ENCODE measurements around the gene MMP26. TPM values are rescaled to one million over a fixed set of nuclear protein-coding genes. Genes with fewer than 3 reads are reported as not detected.
A peak's percentile ranks its signal among the peaks of the same experiment; 100 is the strongest.

The MMP26 gene
- not detected in 2 replicates for total RNA-seq (2014; rRNA removed; shearing (Covaris generic))

GRCh38 chr11:4704054-4704789, at the start of gene MMP26:
MMP26 (plus strand) TSS chr11:4704784.
- no peak for DNase-seq (ENCODE audit: low read depth in 1 of 2, low spot score in 2 of 2)
- no peaks in the 10 kb centered on the region for H3K36me3 ChIP-seq
- no peak within 1 kb of the TSS for H3K27ac ChIP-seq

DNA sequence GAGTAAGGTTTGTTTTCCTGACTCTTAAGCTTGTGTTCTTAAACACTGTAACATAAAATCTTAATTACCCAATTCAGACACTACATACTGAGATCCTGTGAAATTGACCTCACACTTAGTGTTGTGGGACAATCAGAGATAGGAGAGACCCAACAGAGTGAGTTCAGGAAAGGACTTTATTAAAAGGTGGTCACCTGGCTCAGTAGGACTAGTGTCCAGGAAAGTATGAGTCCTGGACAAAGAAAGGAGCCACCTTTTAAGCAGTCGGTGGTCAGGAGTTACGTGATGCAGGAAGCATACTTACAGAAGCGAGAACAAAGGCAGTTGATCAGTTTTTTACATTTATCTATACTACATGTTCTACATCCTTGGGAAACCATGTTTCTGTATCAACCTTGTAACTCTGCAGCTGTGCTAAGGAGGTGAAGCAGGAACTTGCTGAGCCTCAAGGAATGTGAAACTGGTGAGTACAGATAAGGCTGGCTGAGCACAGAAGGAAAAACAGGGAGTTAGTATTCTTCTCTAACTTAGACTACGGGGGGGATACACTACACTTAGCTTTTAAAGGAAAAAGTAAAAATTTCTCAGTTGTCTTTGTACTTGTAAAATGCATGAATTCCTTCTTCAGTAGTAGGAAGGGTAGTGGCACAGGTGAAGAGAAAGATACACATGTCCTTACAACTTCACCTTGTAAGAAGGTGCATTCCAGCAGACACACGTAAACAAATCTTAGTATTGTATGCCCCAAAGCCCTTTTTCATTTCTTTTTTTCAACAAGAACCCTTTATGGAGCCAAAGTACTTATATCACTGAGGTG, 45.7 kb upstream of the MMP26 start:
- Histone ChIP-seq H3K4me3 (no peak overlapping the region), H3K9me3 (replicated peaks) (no peaks in the 10 kb centered on the region), H3K36me3 (no peaks in the 10 kb centered on the region), H3K27ac (no peak overlapping the region), H3K27me3 (replicated peaks) (no peaks in the 10 kb centered on the region), H3K4me1 (replicated peaks) (no peaks in the 10 kb centered on the region)
- no peak for DNase-seq (ENCODE audit: low read depth in 1 of 2, low spot score in 2 of 2)

More at GRCh38 chr11:4704054-4704789, at the start of gene MMP26:
- no peak within 1 kb of the TSS for H3K4me3 ChIP-seq
- H3K27me3 ChIP-seq (replicated peaks), result no peaks in the 10 kb centered on the region; the same call in 1 of the 2 replicates
- H3K4me1 ChIP-seq (replicated peaks), result no peaks in the 10 kb centered on the region
- no peaks in the 10 kb centered on the region for H3K9me3 ChIP-seq (replicated peaks)

GRCh38 chr11:4662876-4663275, 41.7 kb upstream of the MMP26 start:
- Histone ChIP-seq H3K27ac (no peak overlapping the region), H3K27me3 (replicated peaks) (no peaks in the 10 kb centered on the region; the same call in 1 of the 2 replicates), H3K9me3 (replicated peaks) (no peaks in the 10 kb centered on the region), H3K4me1 (replicated peaks) (peaks cover 9% of the 10 kb centered on the region), H3K36me3 (no peaks in the 10 kb centered on the region), H3K4me3 (no peak overlapping the region)
- no peak for DNase-seq (ENCODE audit: low read depth in 1 of 2, low spot score in 2 of 2)

GRCh38 chr11:4664183-4664582, 40.4 kb upstream of the MMP26 start:
- H3K9me3 ChIP-seq (replicated peaks), result no peaks in the 10 kb centered on the region
- H3K4me3 ChIP-seq, result no peak overlapping the region
- H3K36me3 ChIP-seq, result no peaks in the 10 kb centered on the region
- H3K27ac ChIP-seq, result no peak overlapping the region
- DNase-seq (ENCODE audit: low read depth in 1 of 2, low spot score in 2 of 2), result no peak
- H3K4me1 ChIP-seq (replicated peaks), result peaks cover 9% of the 10 kb centered on the region
- H3K27me3 ChIP-seq (replicated peaks), result no peaks in the 10 kb centered on the region; the same call in 1 of the 2 replicates

DNA sequence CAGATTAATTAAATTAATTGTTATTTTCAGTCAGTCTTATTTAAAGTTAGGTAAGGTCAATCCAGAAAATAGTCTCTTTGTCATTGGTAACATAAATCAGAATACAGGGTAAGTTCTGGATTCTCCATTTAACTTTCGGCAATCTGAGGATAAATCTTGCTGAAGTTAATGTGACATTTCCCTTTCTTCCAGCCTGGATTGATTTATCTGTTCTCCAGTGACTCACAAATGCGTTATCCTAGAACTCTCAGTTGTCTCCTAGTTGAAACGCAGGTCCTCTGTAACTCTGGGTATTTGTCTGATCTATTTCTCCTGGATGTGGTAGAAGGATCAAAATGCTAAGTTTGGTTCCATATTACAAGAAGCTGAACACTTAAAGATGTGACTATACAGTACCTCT, 39.8 kb upstream of the MMP26 start:
- Histone ChIP-seq H3K27ac (no peak overlapping the region), H3K36me3 (no peaks in the 10 kb centered on the region), H3K4me1 (replicated peaks) (peaks cover 9% of the 10 kb centered on the region), H3K4me3 (no peak overlapping the region), H3K9me3 (replicated peaks) (no peaks in the 10 kb centered on the region), H3K27me3 (replicated peaks) (no peaks in the 10 kb centered on the region; the same call in 1 of the 2 replicates)
- DNase-seq (ENCODE audit: low read depth in 1 of 2, low spot score in 2 of 2), result no peak

DNA sequence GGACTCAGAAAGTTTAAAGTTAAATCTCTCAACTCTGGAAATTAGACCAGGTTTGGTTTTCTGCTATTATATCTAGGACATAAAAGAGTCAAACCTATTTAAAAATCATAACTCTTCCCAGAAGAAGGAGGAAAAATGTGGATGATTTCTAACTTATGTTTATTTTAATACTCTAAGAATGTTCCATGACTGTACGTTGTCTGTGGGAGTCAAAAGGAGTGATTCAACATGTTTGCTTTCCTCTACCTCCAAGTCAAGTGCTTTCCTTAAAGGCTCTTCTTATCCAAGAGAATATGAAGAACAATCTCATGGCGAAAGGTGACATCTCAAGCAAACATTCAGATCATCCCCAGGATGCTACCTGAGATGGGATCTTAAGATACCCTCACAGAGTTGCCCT, 39.2 kb upstream of the MMP26 start:
- Histone ChIP-seq H3K27ac (no peak overlapping the region), H3K4me3 (no peak overlapping the region), H3K36me3 (no peaks in the 10 kb centered on the region), H3K9me3 (replicated peaks) (no peaks in the 10 kb centered on the region), H3K27me3 (replicated peaks) (no peaks in the 10 kb centered on the region; the same call in 1 of the 2 replicates), H3K4me1 (replicated peaks) (peaks cover 9% of the 10 kb centered on the region)
- no peak for DNase-seq (ENCODE audit: low read depth in 1 of 2, low spot score in 2 of 2)

DNA sequence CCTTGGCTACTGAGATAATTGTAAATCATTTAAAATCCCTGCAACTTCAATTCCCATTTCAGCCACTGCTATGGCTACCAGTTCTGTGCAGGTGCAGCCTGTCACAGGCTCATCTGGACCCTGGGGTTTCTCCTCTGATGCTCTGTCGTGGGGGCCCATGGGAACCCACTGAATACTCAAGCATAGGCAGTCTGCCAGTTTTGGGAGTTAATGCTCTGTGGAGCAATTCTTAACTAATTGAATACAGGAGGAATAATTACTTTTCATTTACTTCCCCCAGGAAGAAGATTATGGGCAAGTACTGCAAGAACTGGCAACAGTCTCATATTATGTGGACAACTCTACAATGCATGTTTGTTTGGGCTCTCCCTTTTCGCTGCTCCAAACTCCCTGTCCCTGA, 32.8 kb upstream of the MMP26 start:
- H3K4me1 ChIP-seq (replicated peaks), result peaks cover 19% of the 10 kb centered on the region
- no peaks in the 10 kb centered on the region for H3K27me3 ChIP-seq (replicated peaks)
- H3K9me3 ChIP-seq (replicated peaks), result no peaks in the 10 kb centered on the region
- no peak for DNase-seq (ENCODE audit: low read depth in 1 of 2, low spot score in 2 of 2)
- no peak overlapping the region for H3K4me3 ChIP-seq
- no peak overlapping the region for H3K27ac ChIP-seq
- no peaks in the 10 kb centered on the region for H3K36me3 ChIP-seq

DNA sequence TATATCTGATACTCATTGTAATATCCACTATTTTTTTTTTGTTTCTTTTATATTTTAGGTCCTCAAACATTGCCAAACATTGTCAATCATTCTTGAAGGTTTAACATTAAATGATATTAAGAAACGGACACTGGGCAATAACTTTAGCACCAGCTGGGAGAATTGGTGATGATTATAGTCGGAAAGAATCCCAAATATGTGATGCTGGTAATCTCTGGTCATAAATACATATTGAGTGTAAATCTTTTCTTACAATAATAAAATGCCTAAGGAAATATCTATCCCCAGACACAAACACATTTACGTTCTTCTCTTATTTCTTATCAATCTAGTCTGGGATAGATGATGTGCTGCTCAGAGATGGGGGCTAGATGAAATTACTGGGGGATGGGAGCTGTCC, 32.1 kb upstream of the MMP26 start:
- peak in 1 of 2 experiments; percentile 46 for DNase-seq (ENCODE audit: low read depth in 1 of 2, low spot score in 2 of 2)
- H3K36me3 ChIP-seq, result no peaks in the 10 kb centered on the region
- H3K4me1 ChIP-seq (replicated peaks), result peaks cover 19% of the 10 kb centered on the region
- peak overlapping the region; percentile 13; the same call in 1 of the 2 replicates for H3K27ac ChIP-seq
- no peaks in the 10 kb centered on the region for H3K9me3 ChIP-seq (replicated peaks)
- no peaks in the 10 kb centered on the region for H3K27me3 ChIP-seq (replicated peaks)
- no peak overlapping the region for H3K4me3 ChIP-seq

- DNase-seq (ENCODE audit: low read depth in 1 of 2, low spot score in 2 of 2), result no peak
- H3K9me3 ChIP-seq (replicated peaks), result no peaks in the 10 kb centered on the region
- H3K27ac ChIP-seq, result no peak overlapping the region
- no peaks in the 10 kb centered on the region for H3K27me3 ChIP-seq (replicated peaks)
- H3K4me1 ChIP-seq (replicated peaks), result peaks cover 19% of the 10 kb centered on the region
- no peaks in the 10 kb centered on the region for H3K36me3 ChIP-seq
- no peak overlapping the region for H3K4me3 ChIP-seq
Observed at GRCh38 chr11:4673781-4674180, 30.8 kb upstream of the MMP26 start.

DNA sequence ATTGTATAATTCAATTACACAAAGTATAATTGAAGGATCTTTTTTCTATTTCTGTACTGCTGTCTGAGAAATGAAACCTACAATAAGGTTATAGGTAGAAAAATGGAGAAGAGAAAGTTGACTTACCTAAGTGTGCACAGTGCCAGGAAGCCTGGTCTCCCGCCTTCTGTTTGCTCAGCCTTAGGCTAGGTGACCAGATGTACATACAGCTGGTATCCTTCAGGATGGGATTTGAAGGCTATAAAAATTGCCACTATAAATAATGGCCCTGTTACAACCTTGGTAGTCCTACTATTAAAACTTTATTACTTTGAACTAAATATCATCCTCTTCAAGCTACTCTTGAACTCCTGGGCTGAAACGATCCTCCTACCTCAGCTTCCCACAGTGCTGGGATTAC, 26.6 kb upstream of the MMP26 start:
- no peaks in the 10 kb centered on the region for H3K9me3 ChIP-seq (replicated peaks)
- H3K27me3 ChIP-seq (replicated peaks), result no peaks in the 10 kb centered on the region
- H3K36me3 ChIP-seq, result no peaks in the 10 kb centered on the region
- no peak overlapping the region for H3K27ac ChIP-seq
- H3K4me3 ChIP-seq, result no peak overlapping the region
- DNase-seq (ENCODE audit: low read depth in 1 of 2, low spot score in 2 of 2), result no peak
- peaks cover 16% of the 10 kb centered on the region for H3K4me1 ChIP-seq (replicated peaks)

GRCh38 chr11:4680341-4680740, 24.2 kb upstream of the MMP26 start:
- no peak for DNase-seq (ENCODE audit: low read depth in 1 of 2, low spot score in 2 of 2)
- Histone ChIP-seq H3K27ac (no peak overlapping the region), H3K27me3 (replicated peaks) (no peaks in the 10 kb centered on the region), H3K4me3 (no peak overlapping the region), H3K9me3 (replicated peaks) (0 out of 2 replicates have a peak, but pooled peaks cover 2% of the 10 kb centered on the region), H3K36me3 (no peaks in the 10 kb centered on the region), H3K4me1 (replicated peaks) (peaks cover 22% of the 10 kb centered on the region)

DNA sequence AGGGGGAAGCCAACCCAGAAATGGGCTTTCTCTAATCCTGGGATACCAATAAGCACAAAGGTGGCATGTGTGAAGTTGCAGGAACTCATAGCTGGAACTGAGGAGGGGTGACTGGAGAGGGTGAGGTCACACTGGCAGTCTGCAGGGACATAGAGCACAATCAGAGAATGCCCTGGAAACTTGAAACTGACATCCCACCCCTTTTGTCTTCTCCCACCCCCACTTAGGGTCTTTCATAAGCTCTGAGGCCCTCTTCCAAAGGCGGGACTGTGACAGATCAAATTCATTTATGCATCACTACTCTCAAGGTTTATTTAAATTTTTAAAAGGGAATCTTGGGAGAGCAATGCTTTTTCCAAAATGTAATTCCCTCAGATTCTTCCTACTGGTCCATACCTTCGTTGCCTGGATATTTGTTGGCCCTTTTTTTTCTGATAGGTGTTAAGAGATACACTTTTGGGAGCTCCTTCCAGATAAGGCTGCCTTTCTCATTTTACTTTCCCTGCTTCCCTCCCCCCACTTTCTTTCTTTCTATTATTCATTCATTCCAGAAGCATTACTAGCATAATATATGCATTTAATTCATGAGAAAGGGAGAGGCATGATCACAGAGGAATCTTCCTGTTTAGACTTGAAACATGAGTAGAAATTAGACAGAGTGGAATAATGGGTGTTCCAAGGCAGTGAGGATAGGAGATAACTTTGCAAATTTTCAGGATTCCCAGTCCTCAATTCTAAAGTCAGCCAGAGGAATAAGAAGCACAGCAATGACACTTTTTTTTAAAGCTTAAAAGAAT, 21.8 kb upstream of the MMP26 start:
- DNase-seq (ENCODE audit: low read depth in 1 of 2, low spot score in 2 of 2), result peak in 1 of 2 experiments; percentile 62
- H3K27ac ChIP-seq, result peak overlapping the region; percentile 42

GRCh38 chr11:4684631-4685285, 19.8 kb upstream of the MMP26 start:
- no peak for DNase-seq (ENCODE audit: low read depth in 1 of 2, low spot score in 2 of 2)
- Histone ChIP-seq H3K4me1 (replicated peaks) (peaks cover 29% of the 10 kb centered on the region), H3K36me3 (no peaks in the 10 kb centered on the region), H3K27ac (no peak overlapping the region), H3K9me3 (replicated peaks) (0 out of 2 replicates have a peak, but pooled peaks cover 2% of the 10 kb centered on the region), H3K27me3 (replicated peaks) (peaks cover 4% of the 10 kb centered on the region; the same call in 1 of the 2 replicates), H3K4me3 (no peak overlapping the region)

More for the DNA sequence above, 21.8 kb upstream of the MMP26 start:
- Histone ChIP-seq H3K4me3 (no peak overlapping the region), H3K9me3 (replicated peaks) (0 out of 2 replicates have a peak, but pooled peaks cover 2% of the 10 kb centered on the region), H3K27me3 (replicated peaks) (no peaks in the 10 kb centered on the region), H3K36me3 (no peaks in the 10 kb centered on the region), H3K4me1 (replicated peaks) (peaks cover 29% of the 10 kb centered on the region)
